ENCODE results near the gene TAF6. TPM values are rescaled to one million over a fixed set of nuclear protein-coding genes. Genes with fewer than 3 reads are reported as not detected.
A peak's percentile ranks its signal among the peaks of the same experiment; 100 is the strongest.

Gene TAF6
- total RNA-seq, 1 experiment from 2014 or later = 87.1 TPM

- Histone ChIP-seq H3K27me3 (ENCODE audit: insufficient read depth, low read length) (no peaks in the 10 kb centered on the region), H2BK12ac (ENCODE audit: insufficient read length, low read depth, low read length) (no peak overlapping the region), H3K9me3 (ENCODE audit: control insufficient read depth, low read depth, low read length) (no peaks in the 10 kb centered on the region), H2AFZ (ENCODE audit: low read length) (no peak overlapping the region), H4K5ac (ENCODE audit: insufficient read length, low read depth, low read length) (no peak overlapping the region), H3T11ph (ENCODE audit: low read length) (no peak overlapping the region), H3K14ac (ENCODE audit: insufficient read depth, low read length) (no peak overlapping the region), H2BK20ac (ENCODE audit: low read depth, low read length, poor library complexity, severe bottlenecking) (no peak overlapping the region), H3K23me2 (ENCODE audit: insufficient read length, low read depth, low read length, poor library complexity, severe bottlenecking) (peaks cover 10% of the 10 kb centered on the region), H2BK15ac (ENCODE audit: low read depth, low read length) (no peak overlapping the region), H3K4me2 (ENCODE audit: insufficient read depth, insufficient read length, low read length) (peak overlapping the region; percentile 92), H4K20me1 (ENCODE audit: control insufficient read depth, insufficient read depth, insufficient read length) (no peaks in the 10 kb centered on the region), H3K9ac (ENCODE audit: extremely low read depth, insufficient read length, low read length) (no peak overlapping the region), H3K18ac (ENCODE audit: insufficient read length, low read depth, low read length) (no peak overlapping the region), H2AK5ac (ENCODE audit: insufficient read length, low read length) (no peak overlapping the region), H3K79me2 (ENCODE audit: insufficient read depth, low read length) (no peaks in the 10 kb centered on the region), H2BK5ac (ENCODE audit: insufficient read length, low read length) (no peak overlapping the region), H3K4me1 (ENCODE audit: insufficient read depth, low read length) (no peaks in the 10 kb centered on the region; the same call in 1 of the 2 replicates), H3K23ac (ENCODE audit: insufficient read length, low read depth, low read length) (no peak overlapping the region), H4K8ac (replicated peaks; ENCODE audit: insufficient read length, low read depth, low read length) (no peak overlapping the region), H4K91ac (ENCODE audit: insufficient read length, low read depth, low read length) (no peak overlapping the region), H3K27ac (ENCODE audit: insufficient read length, low read depth, low read length) (no peak overlapping the region), H2BK120ac (ENCODE audit: low read depth, low read length, poor library complexity, severe bottlenecking) (no peak overlapping the region), H3K4ac (ENCODE audit: low read depth, low read length) (no peak overlapping the region), H3K79me1 (ENCODE audit: insufficient read depth, low read depth, low read length, poor library complexity, severe bottlenecking) (peaks cover 2% of the 10 kb centered on the region), H3K56ac (ENCODE audit: insufficient read length, low read depth, low read length) (no peak overlapping the region)
- peak overlapping the region; percentile 75 to 82 for H3K4me3 Mint-ChIP-seq
- peaks cover 17 to 28% of the 10 kb centered on the region in 2 experiments for H3K4me1 Mint-ChIP-seq
- no peak for TF ChIP-seq CTCF (conservative IDR thresholded peaks at IDR 0.05)
- H3K27me3 Mint-ChIP-seq (ENCODE audit: low read depth) = no peaks in the 10 kb centered on the region; the same call in 1 of the 2 replicates
- no CpG with 5 or more reads among the region's 16 CpGs for WGBS (ENCODE audit: extremely low coverage, insufficient read length, low lambda C conversion rate)
- H3K36me3 Mint-ChIP-seq (ENCODE audit: insufficient read depth in 1 of 3, low read depth in 3 of 3) = peaks cover 21 to 54% (median 53%) of the 10 kb centered on the region in 3 experiments; a peak in 6 of 7 replicates
- H3K9me3 Mint-ChIP-seq = no peaks in the 10 kb centered on the region
- DNase-seq = no peak
- H3K27ac Mint-ChIP-seq = no peak overlapping the region
Observed at GRCh38 chr7:100156331-100157068, 37.3 kb upstream of the TAF6 start.
